Inflammatory macrophage treated with lipopolysaccharide for 1 hour (primary cell): ENCODE measurements around the gene TACC2.

Experiments
- DNase-seq, 2 donors: peaks; one replicate each; pipeline ENCODE4 v3.0.0-alpha.2; 2020 to 2022

Gene TACC2

GRCh38 chr10:122258136-122259074, 269.4 kb downstream of the TACC2 start:
- no peak for DNase-seq

- DNase-seq: no peak
Measured at GRCh38 chr10:122259075-122259466, 270.1 kb downstream of the TACC2 start.

DNA sequence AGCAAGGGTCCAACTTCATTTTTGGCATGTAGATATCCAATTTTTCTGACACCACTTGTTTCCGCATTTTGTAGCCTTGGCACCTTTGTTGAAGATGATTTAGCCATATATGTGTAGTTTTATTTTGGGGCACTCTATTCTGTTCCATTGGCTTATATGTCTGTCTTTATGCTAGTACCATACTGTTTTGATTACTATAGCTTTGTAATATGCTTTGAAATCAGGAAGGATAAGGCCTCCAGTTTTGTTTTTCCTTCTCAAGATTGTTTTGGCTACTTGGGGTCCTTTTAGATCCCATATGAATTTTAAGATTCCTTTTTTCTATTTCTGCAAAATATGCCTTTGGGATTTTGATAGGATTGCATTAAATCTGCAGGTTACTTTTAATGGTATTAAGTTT, 272.6 kb downstream of the TACC2 start:
- DNase-seq: no peak

DNA sequence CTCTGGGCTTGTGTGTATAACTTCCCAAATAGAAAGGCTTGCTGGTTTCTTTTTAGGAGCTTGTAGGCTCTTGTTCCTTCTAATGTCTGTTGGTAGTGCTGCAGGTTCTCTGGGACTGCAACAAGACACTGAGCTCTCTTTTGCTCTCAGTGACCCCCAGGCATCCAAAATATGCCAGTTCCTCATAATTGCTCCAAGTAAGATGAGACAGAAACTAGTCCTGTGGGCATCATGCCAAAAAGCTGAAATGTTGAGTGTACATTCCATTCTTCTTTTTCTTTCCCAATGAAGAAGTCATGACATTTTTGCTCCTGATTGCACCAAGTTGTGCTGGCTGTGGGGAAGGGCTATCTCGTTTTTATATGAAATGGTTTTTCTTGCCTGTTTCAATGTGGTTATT, 275.0 kb downstream of the TACC2 start:
- DNase-seq: no peak

DNA sequence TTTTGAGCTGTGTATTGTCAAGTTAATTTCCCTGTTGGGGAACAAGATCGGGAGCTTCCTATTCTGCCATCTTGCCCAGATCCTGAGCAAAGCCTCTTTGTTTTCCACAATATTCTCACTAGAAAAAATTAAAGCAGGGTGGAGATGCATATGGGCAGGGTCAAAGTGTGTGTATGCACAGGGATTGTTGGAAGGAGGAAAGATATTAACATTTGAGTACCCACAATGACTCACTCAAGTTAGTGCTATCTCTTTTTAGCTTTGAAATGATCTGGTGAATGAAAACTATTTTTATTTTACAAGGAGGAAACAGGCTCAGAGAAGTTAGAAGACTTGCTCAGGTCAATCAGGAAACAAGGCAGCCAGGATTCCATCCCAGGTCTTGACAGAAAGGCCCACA, 275.5 kb downstream of the TACC2 start:
- DNase-seq: no peak

GRCh38 chr10:122264931-122265330, 276.0 kb downstream of the TACC2 start:
- no peak for DNase-seq

DNA sequence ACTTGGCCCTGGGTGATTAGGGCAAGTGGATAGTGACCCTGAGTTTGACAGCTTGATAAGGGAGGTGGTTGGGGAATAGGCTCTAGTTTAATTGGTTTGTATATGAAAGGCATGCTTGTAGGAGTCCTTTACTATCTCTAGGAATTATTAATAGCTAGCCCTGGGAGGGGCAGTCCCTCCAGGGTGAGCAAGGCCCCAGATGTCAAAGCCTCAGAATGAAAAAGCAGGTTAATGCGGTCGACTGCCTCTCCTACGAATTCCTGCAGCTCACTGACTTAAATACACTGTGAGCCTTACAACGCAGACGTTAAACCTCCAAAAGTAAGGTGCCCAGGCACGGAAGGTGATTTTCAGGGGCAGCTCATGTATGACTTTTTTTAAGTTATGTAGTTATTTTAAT, 276.9 kb downstream of the TACC2 start:
- DNase-seq: no peak

DNA sequence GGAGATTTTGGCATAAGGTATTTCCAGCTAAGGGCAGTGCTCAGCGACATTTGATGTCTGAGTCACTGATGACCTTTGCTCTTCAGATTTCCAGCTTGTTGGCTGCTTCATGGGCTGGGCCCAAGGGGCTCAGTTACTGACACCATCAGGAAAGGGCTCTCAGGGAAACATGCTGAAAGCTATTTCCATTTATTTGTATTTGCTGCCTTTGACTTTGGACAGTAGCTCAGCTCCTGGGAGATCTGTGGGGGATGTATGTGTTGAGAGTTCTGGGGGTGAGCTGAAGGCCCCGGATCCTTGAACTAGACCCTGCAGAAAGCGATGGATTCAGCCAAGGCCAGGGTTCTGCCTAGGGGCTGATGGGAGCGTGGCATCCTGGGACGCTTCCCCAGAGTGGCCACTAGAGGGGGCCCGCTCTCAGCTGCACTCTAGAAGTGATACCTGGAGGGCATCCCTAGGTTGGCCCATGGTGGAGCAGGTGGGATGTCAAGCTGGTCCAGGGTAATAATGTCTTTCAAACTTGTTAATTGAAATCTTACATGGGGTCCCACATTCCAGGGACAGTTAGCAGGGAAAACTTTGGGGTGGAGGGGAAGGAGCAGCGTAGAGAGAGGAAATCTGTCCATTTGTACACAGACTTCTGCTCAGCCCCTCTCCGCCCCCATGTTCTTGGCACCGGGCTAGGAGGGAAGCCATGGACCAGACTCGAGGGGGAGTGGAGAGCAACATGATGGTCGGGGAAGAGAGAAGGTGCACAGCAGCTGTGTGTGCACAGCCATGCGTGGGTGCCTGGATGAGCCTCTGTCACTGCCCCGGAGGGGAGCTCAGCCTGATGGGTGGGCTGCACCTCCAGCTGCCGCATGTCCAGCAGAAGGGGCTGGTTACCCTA, 279.1 kb downstream of the TACC2 start:
- peak; percentile 4 to 41 for DNase-seq

DNA sequence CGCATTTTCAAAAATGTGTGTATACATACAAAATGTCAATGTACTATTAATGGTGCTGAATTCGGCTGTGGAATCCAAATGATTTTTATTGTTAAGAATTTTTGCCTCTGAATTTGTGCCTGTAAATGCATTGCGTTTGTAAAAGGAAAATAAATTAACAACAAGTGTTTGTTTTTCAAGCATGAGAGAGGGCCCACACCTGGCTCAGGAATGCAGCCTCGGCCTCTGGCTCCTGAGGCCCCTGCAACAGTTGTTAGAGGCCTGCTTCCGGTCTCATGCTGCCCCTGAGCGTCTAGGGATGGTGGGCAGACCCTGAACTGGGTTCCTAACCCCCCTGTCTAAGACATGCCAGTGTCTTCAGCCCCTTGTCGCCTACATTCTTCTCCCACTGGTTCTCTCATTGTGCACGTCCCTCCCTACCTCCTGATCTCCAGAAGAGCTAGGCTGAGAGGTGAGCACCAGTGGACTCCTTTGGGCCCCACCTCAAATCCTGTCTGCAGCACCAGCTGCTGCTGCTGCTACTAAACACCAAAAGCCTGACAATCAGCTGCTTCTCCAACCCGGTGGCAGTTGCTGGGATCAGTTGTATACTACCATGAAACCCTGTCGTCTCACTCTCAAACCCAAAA, 280.2 kb downstream of the TACC2 start:
- DNase-seq: no peak

DNA sequence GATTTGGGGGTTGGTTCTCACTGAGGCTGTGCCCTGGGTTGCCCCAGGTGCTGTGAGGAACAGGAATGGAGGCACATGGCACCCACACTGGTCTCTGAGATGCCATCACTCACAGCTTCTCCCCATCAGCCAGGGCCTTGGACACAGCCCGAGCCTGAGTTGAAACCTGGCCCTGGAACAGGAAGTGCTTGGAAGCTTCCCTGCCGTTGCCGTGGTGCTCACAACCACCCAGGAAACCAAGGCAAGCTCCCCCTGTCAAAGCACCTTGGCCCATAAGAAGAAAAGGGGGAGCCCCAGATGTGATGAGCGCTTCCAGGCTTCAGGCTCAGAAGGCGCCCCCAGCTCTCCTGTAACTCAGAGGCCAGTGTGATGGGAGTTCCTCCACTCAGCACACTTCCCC, 282.1 kb downstream of the TACC2 start, which contains the start of gene BTBD16:
TSS of gene BTBD16 (plus strand) at position 221 of the 400 bp plus-strand sequence. CDS start 3,786 bp downstream, outside the sequence.
- DNase-seq: no peak

DNA sequence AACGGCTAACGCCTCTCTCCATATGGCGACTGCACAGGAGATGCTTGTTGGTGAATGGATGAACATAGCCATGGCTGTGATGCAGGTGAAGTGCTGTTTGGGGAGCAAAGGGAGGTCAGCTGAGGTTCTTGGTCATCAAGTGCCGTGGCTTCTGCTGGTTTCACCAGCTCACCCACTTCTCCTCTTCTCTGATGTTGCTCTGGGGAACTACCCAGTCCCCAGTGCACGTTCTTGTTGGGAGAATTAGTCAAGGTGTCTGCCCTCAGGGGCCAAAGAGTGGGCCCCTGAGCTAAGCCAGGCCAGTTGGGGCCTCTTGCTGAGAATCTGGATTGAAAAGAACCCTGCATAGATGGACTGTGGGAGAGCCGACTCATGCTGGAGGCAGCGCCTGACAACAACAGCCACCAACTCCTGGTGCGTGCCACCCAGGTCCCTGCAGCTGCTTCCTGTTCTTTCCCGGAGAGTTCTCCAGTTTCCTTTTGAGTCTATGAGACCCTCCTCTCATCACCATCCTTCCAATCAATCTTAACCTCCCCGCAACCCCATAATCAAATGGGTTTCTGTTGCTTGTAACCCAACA, 285.1 kb downstream of the TACC2 start:
- DNase-seq: no peak

DNA sequence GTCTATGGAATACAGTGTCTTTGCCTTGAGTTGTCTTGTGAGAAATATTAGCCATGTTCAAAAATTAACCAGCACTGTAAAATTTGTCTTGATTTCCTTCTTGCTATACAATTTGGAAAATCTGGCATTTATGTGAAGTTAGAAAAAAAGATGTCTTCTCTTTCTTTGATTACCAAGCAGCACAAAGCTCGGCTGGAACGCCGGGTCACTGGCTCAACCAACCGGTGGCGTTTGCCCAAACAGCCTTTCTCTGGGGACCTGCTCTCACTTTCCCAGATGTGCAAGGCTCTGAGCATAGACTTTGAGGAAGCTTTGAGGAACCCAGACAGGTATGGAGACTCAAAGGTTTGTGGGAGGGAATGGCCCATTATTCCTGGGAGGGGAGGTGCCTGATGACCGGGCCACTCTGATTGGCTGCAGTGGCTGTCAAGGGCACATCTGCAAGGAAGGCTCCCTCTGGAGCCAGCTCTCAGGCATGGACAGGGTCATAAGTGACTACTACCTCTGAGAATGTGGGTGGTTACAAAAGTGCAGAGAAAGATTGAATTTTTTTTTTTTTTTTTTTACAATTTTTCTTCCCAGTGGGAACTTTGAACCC, 287.7 kb downstream of the TACC2 start:
- no peak for DNase-seq

DNA sequence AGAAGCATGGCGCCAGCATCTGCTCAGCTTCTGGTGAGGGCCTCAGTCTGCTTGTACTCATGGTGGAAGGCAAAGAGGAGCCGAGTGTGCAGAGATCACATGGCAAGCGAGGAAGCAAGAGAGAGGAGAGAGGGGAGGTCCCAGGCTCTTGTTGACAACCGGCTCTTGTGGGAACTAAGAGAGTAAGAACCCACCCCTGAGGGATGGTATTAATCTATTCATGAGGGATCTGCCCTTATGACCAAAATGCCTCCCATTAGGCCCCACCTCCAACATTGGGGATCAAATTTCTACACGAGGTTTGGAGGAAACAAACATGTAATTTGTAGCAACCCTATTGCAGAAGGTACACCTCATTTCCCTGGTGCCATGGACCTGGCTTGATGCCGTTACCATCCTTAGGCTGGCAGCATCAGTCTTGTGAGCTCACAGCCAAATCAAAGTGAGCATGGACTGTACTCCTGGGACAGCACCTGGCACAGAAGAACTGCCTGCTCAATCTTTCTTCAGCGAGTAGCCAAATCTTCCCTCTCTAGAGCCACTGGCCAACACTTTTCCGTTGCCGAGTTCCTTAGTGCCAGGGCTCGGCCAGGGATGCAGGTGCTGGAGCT, 288.7 kb downstream of the TACC2 start:
- DNase-seq: no peak

DNA sequence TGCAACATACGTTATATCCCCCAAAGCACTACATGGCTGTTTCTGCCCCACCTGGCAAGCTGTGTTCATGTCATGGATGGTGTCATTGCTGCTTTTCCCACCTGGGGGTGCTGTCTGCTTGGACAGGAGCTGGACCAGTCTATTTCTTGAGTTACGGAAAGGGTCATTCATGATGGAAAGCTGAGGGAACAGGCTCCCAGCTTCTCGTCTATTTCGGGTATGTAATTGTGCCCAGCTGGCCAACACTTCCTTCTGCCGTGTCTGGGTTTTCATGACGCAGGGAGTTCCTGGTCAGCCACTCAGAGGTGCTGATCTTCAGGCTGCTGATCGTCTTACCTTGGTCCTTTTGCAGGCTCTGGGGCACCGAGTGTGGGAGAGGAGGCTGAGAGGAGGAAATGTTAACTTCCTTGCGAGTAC, 290.8 kb downstream of the TACC2 start:
- DNase-seq: peak in 1 of 2 donors; percentile 2

- DNase-seq: no peak
Measured at GRCh38 chr10:122280156-122280555, 291.2 kb downstream of the TACC2 start.

DNA sequence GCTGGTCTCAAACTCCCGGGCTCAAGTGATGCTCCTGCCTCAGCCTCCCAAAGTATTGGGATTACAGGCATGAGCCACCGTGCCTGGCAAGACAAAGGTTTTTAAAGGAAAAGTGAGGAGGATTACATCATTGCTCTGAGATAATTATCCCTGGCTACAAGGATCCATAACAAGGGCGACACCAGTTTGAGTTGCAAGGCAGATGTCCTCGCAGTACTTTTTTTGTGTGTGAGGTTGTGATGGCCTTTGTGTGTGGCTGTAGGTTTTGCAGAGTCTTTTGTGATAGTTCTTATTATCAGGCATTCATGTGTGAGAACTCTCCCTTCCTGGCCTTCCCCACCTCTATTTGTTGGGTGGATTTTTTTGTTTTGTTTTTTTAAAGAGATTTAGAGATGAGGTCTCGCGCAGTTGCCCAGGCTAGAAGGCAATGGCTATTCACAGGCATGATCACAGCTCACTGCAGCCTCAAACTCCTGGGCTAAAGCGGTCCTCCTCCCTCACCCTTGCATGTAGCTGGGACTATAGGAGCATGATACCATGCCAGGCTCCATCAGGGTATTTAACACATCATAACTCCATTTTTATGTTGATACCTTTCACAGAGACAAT, 292.2 kb downstream of the TACC2 start:
- DNase-seq: no peak

- no peak for DNase-seq
Measured at GRCh38 chr10:122281751-122282150, 292.8 kb downstream of the TACC2 start.

GRCh38 chr10:122282253-122282671, 293.3 kb downstream of the TACC2 start:
- DNase-seq: no peak

- DNase-seq: no peak
Measured at GRCh38 chr10:122282909-122283308, 293.9 kb downstream of the TACC2 start.

GRCh38 chr10:122285506-122286444, 296.8 kb downstream of the TACC2 start:
- no peak for DNase-seq
